ENCODE measurements around the gene TTC22. TPM values are rescaled to one million over a fixed set of nuclear protein-coding genes. Genes with fewer than 3 reads are reported as not detected.

TTC22 gene
- total RNA-seq, 1 experiment from 2014 or later: 1.8 TPM

GRCh38 chr1:54836594-54836993 is 35.5 kb upstream of the TTC22 start:
- H3K4me1 ChIP-seq (ENCODE audit: control insufficient read depth in 1 of 2, insufficient read depth in 2 of 2, low read length in 2 of 2): no peaks in the 10 kb centered on the region
- H3K9me3 ChIP-seq (ENCODE audit: control insufficient read depth in 1 of 2, insufficient read depth in 1 of 2, low read depth in 1 of 2, low read length in 2 of 2): no peaks in the 10 kb centered on the region
- no peak overlapping the region for H2AFZ ChIP-seq (ENCODE audit: low read depth, low read length, poor library complexity, severe bottlenecking)
- ChIA-PET POLR2A (no interaction called here), RAD21 (ENCODE audit: low non-redundant PET in 1 of 2, low total read pairs in 2 of 2, uncharacterized antibody in 2 of 2, unreplicated experiment in 2 of 2) (no interaction called here), CTCF (no interaction called here)
- BruUV-seq (replicated peaks): no TSS peak
- H3K9me2 ChIP-seq (ENCODE audit: insufficient read depth): no peaks in the 10 kb centered on the region
- H3K36me3 ChIP-seq (ENCODE audit: control insufficient read depth in 1 of 2, insufficient read depth in 2 of 2, low read length in 2 of 2): no peaks in the 10 kb centered on the region
- no peak overlapping the region for H3K27ac ChIP-seq (ENCODE audit: low read depth, low read length)
- no peak overlapping the region for H3K4me2 ChIP-seq (ENCODE audit: low read length)
- no peaks in the 10 kb centered on the region for H4K20me1 ChIP-seq (ENCODE audit: insufficient read depth)
- H3K9ac ChIP-seq (ENCODE audit: low read length): no peak overlapping the region
- no peaks in the 10 kb centered on the region for H3K27me3 ChIP-seq (ENCODE audit: insufficient read depth, low read length)
- H3K4me3 ChIP-seq (replicated peaks in 1 of 2; ENCODE audit: low read depth in 1 of 2, low read length in 2 of 2): no peak overlapping the region
- no peak for DNase-seq (ENCODE audit: low read depth, low spot score)
- no peak for ATAC-seq
- TF ChIP-seq ATF3 (IDR thresholded peaks at IDR 0.05): no peak
- no peak for TF ChIP-seq MAX (IDR thresholded peaks at IDR 0.05)
- no peak for TF ChIP-seq SP1 (IDR thresholded peaks at IDR 0.05; ENCODE audit: low read depth)
- TF ChIP-seq ZBTB33 (IDR thresholded peaks at IDR 0.05; ENCODE audit: extremely low read depth, insufficient replicate concordance, low read length): no peak
- no peak for TF ChIP-seq EGR1 (IDR thresholded peaks at IDR 0.05; ENCODE audit: low read depth)
- no peak for TF ChIP-seq CTCF (IDR thresholded peaks at IDR 0.05 in 2 of 3, conservative IDR thresholded peaks at IDR 0.05 in 1 of 3; ENCODE audit: borderline replicate concordance in 1 of 3, insufficient read depth in 1 of 3, low read depth in 2 of 3, low read length in 2 of 3)
- no peak for TF ChIP-seq SRF (IDR thresholded peaks at IDR 0.05; ENCODE audit: low read depth)
- no peak for TF ChIP-seq ZFX (IDR thresholded peaks at IDR 0.05)
- TF ChIP-seq TCF7L2 (IDR thresholded peaks at IDR 0.05; ENCODE audit: borderline replicate concordance, extremely low read depth, insufficient read depth, insufficient read length): no peak
- no peak for TF ChIP-seq RAD21 (IDR thresholded peaks at IDR 0.05; ENCODE audit: low read depth)
- no peak for TF ChIP-seq JUND (IDR thresholded peaks at IDR 0.05)
- TF ChIP-seq EZH2 (IDR thresholded peaks at IDR 0.05): no peak
- H3K79me2 ChIP-seq (ENCODE audit: insufficient read depth, low read length): no peaks in the 10 kb centered on the region
- intact Hi-C loops (cut with micrococcal nuclease): no loop called here
